ENCODE data around the gene CHD1. TPM values are rescaled to one million over a fixed set of nuclear protein-coding genes. Genes with fewer than 3 reads are reported as not detected.

Gene CHD1
- total RNA-seq, 2 donors from 2014 or later = 66.4 to 67.4 TPM

DNA sequence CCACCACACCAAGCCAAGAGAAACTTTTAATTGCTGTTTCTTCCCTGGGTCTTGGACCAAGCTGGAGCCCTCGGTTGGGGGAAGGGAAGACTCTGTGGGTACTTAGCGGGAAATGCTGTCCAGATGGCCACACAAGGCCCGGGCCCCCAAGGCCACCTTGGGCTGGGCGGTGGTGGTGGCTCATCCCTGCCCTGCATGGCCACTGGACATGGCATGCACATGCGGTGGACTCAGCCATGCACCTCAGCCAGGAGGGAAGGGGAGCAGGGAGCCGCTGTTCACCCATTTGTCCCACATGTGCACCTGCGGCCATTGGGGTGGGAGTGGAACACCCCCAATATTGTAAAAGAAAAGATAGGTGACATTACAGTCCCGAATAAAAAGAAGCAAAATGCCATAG is 82.9 kb downstream of the CHD1 start:
- ATAC-seq (replicated peaks in 1 of 2) (no peak), DNase-seq (no peak)
- no peaks in the 10 kb centered on the region for H3K27me3 Mint-ChIP-seq (ENCODE audit: low read depth)
- H3K27ac Mint-ChIP-seq = no peak overlapping the region
- no peak overlapping the region for H3K4me3 Mint-ChIP-seq
- H3K36me3 Mint-ChIP-seq (ENCODE audit: insufficient read depth in 2 of 2) = peaks cover 2% of the 10 kb centered on the region in 2 donors
- peaks cover 0 to 4% of the 10 kb centered on the region in 2 donors for H3K9me3 Mint-ChIP-seq
- H3K4me1 Mint-ChIP-seq (ENCODE audit: low read depth) = no peaks in the 10 kb centered on the region

DNA sequence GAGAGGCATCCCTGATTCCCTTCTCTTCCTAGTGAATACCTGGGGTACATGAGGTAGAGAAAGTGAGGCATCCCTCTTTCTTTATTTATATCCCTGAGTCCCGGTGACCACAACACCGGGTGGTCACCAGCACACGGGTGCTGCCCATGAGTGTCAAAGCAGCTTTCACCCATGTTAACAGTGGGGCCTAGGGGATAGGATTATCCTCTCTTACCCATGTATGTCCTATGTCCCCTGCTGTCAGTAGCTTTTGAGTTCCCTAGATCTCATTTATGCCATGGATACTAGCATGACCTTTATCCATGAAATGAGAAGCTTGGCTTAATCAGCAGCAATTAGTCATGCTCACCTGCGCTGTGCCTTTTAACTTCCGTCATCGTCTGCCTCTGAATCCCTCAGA is 83.9 kb downstream of the CHD1 start:
- DNase-seq = no peak
- Mint-ChIP-seq H3K36me3 (ENCODE audit: insufficient read depth in 2 of 2) (peaks cover 2% of the 10 kb centered on the region in 2 donors), H3K4me3 (no peak overlapping the region), H3K27ac (no peak overlapping the region), H3K27me3 (ENCODE audit: low read depth) (no peaks in the 10 kb centered on the region), H3K9me3 (peaks cover 0 to 4% of the 10 kb centered on the region in 2 donors), H3K4me1 (ENCODE audit: low read depth) (no peaks in the 10 kb centered on the region)
- no peak for ATAC-seq (replicated peaks in 1 of 2)

DNA sequence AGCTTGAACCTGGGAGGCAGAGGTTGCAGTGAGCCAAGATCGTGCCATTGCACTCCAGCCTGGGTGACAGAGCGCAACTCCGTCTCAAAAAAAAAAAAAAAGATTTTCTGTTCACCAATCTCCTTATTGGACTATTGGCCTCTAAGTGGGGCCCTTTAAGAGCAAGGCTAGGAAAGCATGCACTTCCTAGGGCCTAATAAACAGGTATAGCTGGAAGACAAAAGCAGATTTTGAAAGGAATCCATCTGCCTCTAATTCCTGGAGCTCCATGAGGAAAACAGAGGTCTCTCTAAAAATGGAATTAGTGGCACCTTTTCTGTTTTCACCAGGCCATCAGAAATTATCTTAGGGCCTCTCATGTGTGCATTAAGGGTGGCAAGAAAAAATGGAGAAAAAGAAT is 85.3 kb downstream of the CHD1 start:
- Mint-ChIP-seq H3K4me3 (no peak overlapping the region), H3K4me1 (ENCODE audit: low read depth) (no peaks in the 10 kb centered on the region), H3K27me3 (ENCODE audit: low read depth) (no peaks in the 10 kb centered on the region), H3K9me3 (peaks cover 0 to 4% of the 10 kb centered on the region in 2 donors), H3K36me3 (ENCODE audit: insufficient read depth in 2 of 2) (peaks cover 2 to 4% of the 10 kb centered on the region in 2 donors), H3K27ac (no peak overlapping the region)
- ATAC-seq (replicated peaks in 1 of 2) (no peak), DNase-seq (no peak)

DNA sequence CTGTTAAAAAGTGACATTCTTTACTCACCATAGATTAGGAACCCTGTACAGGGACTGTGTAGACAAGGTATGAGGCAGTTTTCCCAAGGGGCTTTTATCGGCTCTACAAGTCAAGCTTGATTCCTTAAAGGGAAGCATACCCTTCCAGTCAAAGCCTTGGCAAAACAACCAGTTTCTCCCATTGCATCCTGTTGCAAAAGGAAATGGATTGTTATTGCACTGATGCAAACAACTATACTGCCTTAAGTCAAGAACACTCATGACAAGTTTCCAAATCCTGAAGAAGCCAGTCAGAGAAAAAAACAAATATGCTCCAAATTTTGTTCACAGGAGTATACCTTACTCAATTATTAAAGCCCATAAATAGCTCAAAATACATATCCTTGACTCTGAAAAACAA is 87.9 kb downstream of the CHD1 start:
- Mint-ChIP-seq H3K27ac (no peak overlapping the region), H3K4me3 (no peak overlapping the region), H3K27me3 (ENCODE audit: low read depth) (no peaks in the 10 kb centered on the region), H3K36me3 (ENCODE audit: insufficient read depth in 2 of 2) (peaks cover 2 to 4% of the 10 kb centered on the region in 2 donors), H3K4me1 (ENCODE audit: low read depth) (no peaks in the 10 kb centered on the region), H3K9me3 (peaks cover 0 to 4% of the 10 kb centered on the region in 2 donors)
- DNase-seq (no peak), ATAC-seq (replicated peaks in 1 of 2) (no peak)

DNA sequence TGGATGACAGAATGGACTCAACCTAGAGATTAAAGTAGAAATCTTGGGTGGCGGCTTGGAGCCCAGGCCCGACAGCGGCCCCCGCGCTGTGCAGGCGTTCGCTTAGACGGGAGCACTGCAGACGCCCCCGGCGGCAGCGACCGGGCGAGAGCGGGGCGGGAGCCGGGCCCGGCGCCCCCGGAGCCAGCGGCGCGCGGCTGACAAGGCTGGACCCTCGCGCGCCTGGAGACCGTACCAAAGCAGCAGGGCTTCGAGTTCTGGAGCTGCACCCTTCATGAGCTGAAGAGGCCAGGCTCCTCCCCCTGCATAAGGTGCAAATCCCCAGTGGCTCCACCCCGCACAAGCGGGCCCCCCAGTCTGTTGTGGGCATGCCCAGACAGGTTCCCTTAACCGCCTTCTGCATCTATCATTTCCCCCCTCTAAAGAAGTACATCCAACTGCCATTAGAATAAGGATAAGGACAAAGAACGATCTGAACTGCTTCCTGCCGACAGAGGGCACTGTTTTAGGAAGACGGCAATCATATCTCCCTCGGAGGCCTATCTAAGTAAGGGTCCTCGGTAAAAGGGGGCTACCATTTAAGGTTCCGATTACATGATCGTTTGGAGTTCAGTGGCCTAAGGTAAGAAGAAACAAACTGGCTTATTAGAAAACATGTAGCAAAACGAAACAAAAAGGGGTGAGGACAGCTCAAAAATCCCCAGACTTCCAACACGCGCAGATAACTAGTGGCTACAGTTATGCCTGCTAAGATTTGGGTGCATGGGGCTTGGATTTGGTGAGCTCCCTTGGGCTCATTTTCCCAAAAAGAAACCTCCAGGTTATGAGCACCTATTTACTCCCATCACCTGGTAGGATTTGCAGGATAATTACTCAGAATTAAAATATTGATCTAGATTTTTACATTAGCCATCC is 89.1 kb downstream of the CHD1 start:
- Mint-ChIP-seq H3K4me1 (ENCODE audit: low read depth) (no peaks in the 10 kb centered on the region), H3K27me3 (ENCODE audit: low read depth) (no peaks in the 10 kb centered on the region), H3K4me3 (peak overlapping the region; percentile 43 to 54), H3K9me3 (peaks cover 0 to 4% of the 10 kb centered on the region in 2 donors), H3K36me3 (ENCODE audit: insufficient read depth in 2 of 2) (peaks cover 0 to 4% of the 10 kb centered on the region in 2 donors), H3K27ac (no peak overlapping the region)
- ATAC-seq (replicated peaks in 1 of 2) (peak; percentile 48 to 62), DNase-seq (peak; percentile 11 to 18)

DNA sequence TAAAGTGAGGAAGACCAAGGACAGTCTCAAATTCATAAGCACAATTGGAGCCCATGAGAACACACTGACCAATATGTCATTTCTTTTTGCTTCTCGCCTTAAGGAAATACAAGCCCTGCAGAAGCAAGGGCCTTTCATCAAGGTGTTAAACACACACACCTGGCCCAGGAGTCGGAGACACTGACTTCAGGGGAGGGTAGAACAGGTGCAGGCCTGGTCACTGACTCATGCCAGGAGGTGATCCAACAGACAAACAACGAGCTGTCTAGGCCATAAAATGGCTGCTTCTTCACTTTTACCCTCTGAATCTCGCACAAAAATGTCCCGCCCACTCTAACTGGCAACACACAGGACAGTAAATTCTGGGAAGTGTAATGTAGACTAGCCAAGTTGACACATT is 92.6 kb downstream of the CHD1 start:
- DNase-seq (no peak), ATAC-seq (replicated peaks in 1 of 2) (no peak)
- H3K36me3 Mint-ChIP-seq (ENCODE audit: insufficient read depth in 2 of 2) = peaks cover 0 to 3% of the 10 kb centered on the region in 2 donors

DNA sequence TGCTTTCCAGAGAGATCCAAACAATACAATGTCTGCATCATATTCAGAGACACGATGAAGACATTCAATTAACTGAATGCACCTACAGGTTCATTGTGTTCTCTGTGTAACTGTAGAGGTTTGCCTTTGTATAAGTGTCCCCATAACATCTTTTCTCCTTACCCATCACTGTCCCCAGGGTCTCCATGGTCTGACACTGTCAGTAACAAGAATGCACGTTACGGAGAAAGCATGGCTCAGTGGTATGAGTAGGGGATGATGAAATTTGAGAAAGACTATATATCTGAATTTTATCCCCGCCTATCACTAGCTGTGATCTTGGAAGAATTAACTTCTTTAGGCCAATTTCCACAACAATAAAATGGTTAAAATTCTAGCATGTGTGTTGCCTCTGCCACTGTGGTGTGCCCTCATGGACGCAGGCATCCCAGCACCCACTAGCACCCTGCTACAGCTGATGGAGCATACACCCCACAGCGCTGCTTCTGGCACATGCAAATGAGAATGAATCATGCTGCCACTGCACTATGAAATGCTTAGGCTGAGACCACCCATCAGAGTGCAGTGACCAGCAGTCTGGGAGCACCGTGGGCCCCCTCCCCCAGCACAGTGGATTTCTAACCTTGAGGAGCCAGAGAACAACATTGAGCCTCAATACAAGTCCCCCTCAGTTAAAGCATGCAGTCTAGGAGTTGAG is 101.1 kb downstream of the CHD1 start:
- Mint-ChIP-seq H3K27ac (no peak overlapping the region), H3K4me1 (ENCODE audit: low read depth) (no peaks in the 10 kb centered on the region), H3K4me3 (no peak overlapping the region), H3K27me3 (ENCODE audit: low read depth) (no peaks in the 10 kb centered on the region), H3K36me3 (ENCODE audit: insufficient read depth in 2 of 2) (no peaks in the 10 kb centered on the region), H3K9me3 (no peaks in the 10 kb centered on the region)
- no peak for ATAC-seq (replicated peaks in 1 of 2)
- no peak for DNase-seq

More for the DNA sequence above, 92.6 kb downstream of the CHD1 start:
- Mint-ChIP-seq H3K4me3 (no peak overlapping the region), H3K9me3 (no peaks in the 10 kb centered on the region), H3K27me3 (ENCODE audit: low read depth) (no peaks in the 10 kb centered on the region), H3K27ac (no peak overlapping the region), H3K4me1 (ENCODE audit: low read depth) (no peaks in the 10 kb centered on the region)

DNA sequence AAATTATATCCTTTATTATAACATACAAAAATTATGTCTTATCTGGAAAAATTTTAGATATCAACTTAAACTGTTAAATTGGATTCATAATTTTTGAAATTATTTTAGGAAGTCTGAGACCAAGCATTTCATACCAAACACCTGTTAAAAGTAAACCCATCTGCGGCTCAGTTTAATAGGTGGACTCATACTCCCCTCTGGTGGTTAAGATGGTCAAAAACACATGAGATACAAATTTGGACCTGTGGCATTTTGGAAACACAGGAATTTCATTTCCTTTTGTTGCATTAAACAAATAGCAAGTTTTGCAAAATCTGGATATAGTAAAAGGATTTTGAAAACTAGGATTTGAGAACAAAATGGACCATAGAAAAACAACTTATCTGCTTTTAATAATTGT is 101.6 kb downstream of the CHD1 start:
- H3K27ac Mint-ChIP-seq = no peak overlapping the region
- DNase-seq (no peak), ATAC-seq (replicated peaks in 1 of 2) (no peak)
- no peak overlapping the region for H3K4me3 Mint-ChIP-seq
- no peaks in the 10 kb centered on the region for H3K4me1 Mint-ChIP-seq (ENCODE audit: low read depth)
- H3K36me3 Mint-ChIP-seq (ENCODE audit: insufficient read depth in 2 of 2) = no peaks in the 10 kb centered on the region
- no peaks in the 10 kb centered on the region for H3K27me3 Mint-ChIP-seq (ENCODE audit: low read depth)
- no peaks in the 10 kb centered on the region for H3K9me3 Mint-ChIP-seq

DNA sequence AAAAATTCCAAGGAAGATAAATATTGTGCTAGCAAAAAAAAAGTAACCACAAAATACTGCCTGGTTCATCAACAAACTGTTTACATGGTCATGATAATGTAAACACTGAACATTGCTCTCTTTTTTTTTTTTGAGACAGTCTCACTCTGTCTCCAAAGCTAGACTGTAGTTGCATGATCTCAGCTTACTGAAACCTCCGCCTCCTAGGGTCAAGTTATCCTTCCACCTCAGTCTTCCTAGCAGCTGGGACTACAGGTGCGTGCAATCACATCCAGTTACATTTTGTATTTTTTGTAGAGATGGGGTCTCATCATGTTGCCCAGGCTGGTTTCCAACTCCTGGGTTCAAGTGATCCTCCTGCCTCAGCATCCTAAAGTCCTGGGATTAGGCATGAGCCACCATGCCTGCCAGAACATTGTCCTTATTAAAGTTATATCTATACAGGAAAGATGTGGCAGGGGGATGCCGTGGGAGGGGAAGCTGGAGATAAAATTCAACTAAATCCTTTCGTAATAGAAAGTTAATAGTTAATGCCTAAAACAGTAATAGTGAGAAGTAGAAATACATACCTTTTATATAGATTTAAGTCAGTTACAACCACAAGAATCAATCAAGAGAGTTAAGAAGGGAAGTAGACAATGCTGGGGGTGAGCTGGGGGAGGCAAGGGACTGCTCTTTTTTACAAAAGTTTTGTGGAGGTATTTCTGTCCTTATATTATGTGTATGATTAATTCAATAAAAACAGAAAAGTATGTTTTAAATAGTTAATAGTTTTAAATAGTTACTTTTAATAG is 103.0 kb downstream of the CHD1 start:
- Mint-ChIP-seq H3K27ac (no peak overlapping the region), H3K9me3 (peaks cover 0 to 6% of the 10 kb centered on the region in 2 donors), H3K27me3 (ENCODE audit: low read depth) (no peaks in the 10 kb centered on the region), H3K36me3 (ENCODE audit: insufficient read depth in 2 of 2) (peaks cover 0 to 4% of the 10 kb centered on the region in 2 donors), H3K4me1 (ENCODE audit: low read depth) (no peaks in the 10 kb centered on the region), H3K4me3 (no peak overlapping the region)
- no peak for DNase-seq
- no peak for ATAC-seq (replicated peaks in 1 of 2)

DNA sequence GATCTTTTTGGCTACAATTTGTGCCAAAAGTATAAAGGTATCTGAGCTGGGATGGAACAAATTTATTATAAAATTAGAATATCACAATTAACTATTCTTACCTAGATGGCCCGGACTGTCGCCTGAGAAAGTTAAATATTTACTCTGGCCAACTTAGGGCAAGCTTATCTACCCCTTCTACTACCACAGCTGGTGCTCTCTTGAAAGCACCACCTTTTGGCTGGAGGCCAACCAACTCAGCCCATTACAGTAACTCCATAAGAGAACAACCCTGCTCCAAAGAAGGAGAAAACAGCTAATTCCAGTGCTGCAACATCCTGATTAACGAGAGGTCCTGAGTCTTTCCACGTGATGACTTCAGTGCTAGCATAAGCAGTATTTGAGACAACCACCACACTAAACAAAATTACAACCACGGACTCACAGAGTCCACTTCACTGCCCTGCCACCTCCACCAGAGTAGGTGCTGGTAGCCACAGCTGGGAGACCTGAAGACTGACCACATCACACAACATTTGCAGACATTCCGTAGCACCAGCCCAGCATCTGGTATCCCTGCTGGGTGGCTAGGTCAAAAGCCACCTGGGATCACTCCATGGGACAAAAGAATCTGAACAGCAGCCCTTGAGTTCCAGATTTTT is 112.1 kb downstream of the CHD1 start:
- H3K27ac Mint-ChIP-seq = no peak overlapping the region
- no peaks in the 10 kb centered on the region for H3K27me3 Mint-ChIP-seq (ENCODE audit: low read depth)
- peaks cover 10% of the 10 kb centered on the region for H3K4me1 Mint-ChIP-seq (ENCODE audit: low read depth)
- no peak overlapping the region for H3K4me3 Mint-ChIP-seq
- peaks cover 1 to 6% of the 10 kb centered on the region in 2 donors for H3K9me3 Mint-ChIP-seq
- DNase-seq = no peak
- peaks cover 0 to 7% of the 10 kb centered on the region in 2 donors for H3K36me3 Mint-ChIP-seq (ENCODE audit: insufficient read depth in 2 of 2)
- ATAC-seq (replicated peaks in 1 of 2) = no peak

DNA sequence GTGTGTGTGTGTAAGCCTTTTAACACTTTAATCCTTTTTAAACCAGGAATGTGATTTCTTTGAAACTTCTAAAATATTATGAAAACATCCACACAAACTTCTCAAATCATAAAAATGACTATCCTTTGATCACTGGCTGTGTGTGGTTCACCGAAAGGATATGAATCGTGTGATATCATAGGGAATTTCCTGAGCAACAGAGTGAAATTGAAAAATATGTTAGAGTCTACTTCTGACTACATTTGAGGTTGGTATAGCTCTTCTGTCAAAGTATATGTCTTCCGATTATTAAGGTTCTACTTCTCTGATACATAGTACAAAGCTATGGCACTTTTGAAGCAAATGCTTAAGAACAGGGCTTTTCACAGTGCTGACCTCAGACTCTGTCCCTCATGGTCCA is 115.1 kb downstream of the CHD1 start:
- DNase-seq (no peak), ATAC-seq (replicated peaks in 1 of 2) (peak; percentile 86 to 89)
- H3K9me3 Mint-ChIP-seq = no peaks in the 10 kb centered on the region
- no peaks in the 10 kb centered on the region for H3K36me3 Mint-ChIP-seq (ENCODE audit: insufficient read depth in 2 of 2)
- peaks cover 10% of the 10 kb centered on the region for H3K4me1 Mint-ChIP-seq (ENCODE audit: low read depth)
- H3K4me3 Mint-ChIP-seq = no peak overlapping the region
- peak overlapping the region; percentile 24 for H3K27ac Mint-ChIP-seq
- H3K27me3 Mint-ChIP-seq (ENCODE audit: low read depth) = no peaks in the 10 kb centered on the region

DNA sequence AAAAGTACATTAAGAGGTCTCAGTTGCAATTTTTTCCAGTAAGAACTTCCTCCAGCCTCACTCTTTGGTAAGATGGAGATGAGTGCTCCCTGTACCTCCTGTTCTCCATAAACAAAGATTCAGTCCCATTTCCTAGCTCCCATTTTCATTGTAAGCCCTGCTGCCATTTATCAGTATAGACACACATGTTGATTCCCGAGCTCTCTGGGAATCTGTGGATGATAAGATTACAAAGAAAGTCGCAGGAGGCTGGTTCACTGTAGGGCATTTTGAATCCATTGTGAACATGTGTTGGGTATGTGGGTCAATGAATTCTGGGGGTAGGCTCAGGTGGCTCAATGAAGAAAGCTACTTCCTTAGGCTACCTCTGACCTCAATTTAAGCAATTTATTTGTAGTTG is 118.6 kb downstream of the CHD1 start:
- peaks cover 10 to 18% of the 10 kb centered on the region in 2 donors for H3K36me3 Mint-ChIP-seq (ENCODE audit: insufficient read depth in 2 of 2)
- peaks cover 10% of the 10 kb centered on the region for H3K4me1 Mint-ChIP-seq (ENCODE audit: low read depth)
- no peak overlapping the region for H3K27ac Mint-ChIP-seq
- ATAC-seq (replicated peaks in 1 of 2) (no peak), DNase-seq (no peak)
- H3K9me3 Mint-ChIP-seq = peaks cover 7 to 18% of the 10 kb centered on the region in 2 donors
- H3K27me3 Mint-ChIP-seq (ENCODE audit: low read depth) = no peaks in the 10 kb centered on the region
- no peak overlapping the region for H3K4me3 Mint-ChIP-seq
